Panc1 (cell line): ENCODE measurements around the gene CCDC159.

Experiments
- CTCF ChIP-seq: fragments of 450-650 bp; IDR thresholded peaks from 2 replicates; pipeline ENCODE4 v1.5.1; 2017; ENCODE audit warnings: mild to moderate bottlenecking
- POLR2AphosphoS5 ChIP-seq: IDR thresholded peaks from 2 replicates; pipeline ENCODE4 v1.6.1; 2012; ENCODE audit warnings: mild to moderate bottlenecking, low read depth, low read length, moderate library complexity
- REST ChIP-seq, 2 experiments: IDR thresholded peaks; 2 replicates each; pipeline ENCODE4 v1.6.1; 2011 to 2012; ENCODE audit warnings: low read depth in 2 of 2, control low read depth in 1 of 2, low read length in 1 of 2, mild to moderate bottlenecking in 1 of 2, moderate library complexity in 1 of 2; ENCODE audit not compliant: insufficient read depth in 1 of 2
- SIN3A ChIP-seq: IDR thresholded peaks from 2 replicates; pipeline ENCODE4 v1.6.1; 2012; ENCODE audit warnings: low read depth, mild to moderate bottlenecking, low read length, moderate library complexity, borderline replicate concordance; ENCODE audit not compliant: insufficient read depth
- TCF7L2 ChIP-seq: IDR thresholded peaks from 2 replicates; pipeline ENCODE4 v1.6.1; 2011; ENCODE audit warnings: mild to moderate bottlenecking, low read depth, low read length, inconsistent platforms

- TF ChIP-seq TCF7L2 (no peak), CTCF (no peak), REST (IDR thresholded peaks at IDR 0.05; ENCODE audit: insufficient read depth in 1 of 2, low read depth in 2 of 2, low read length in 1 of 2) (no peak), POLR2AphosphoS5 (no peak), SIN3A (no peak)
Measured at GRCh38 chr19:11337080-11337479, 9.2 kb upstream of the CCDC159 start.
